OCI-LY3 (cell line): ENCODE measurements around the gene BBOX1.

Experiments
- H2AFZ ChIP-seq: fragments of 200-600, 300-600 bp; shearing (Covaris generic); 2 replicates; pipeline ENCODE4 v1.6.0; 2014; ENCODE audit warnings: antibody characterized with exemption, low read depth, low read length
- H3K27ac ChIP-seq: fragments of 200-600, 300-600 bp; sonication (generic); 2 replicates; pipeline ENCODE4 v1.5.1; 2014; ENCODE audit warnings: mild to moderate bottlenecking, low read length, moderate library complexity, mixed read lengths
- H3K27me3 ChIP-seq: fragments of 200-600, 300-600 bp; sonication (generic); 2 replicates; pipeline ENCODE4 v1.6.1; 2014; ENCODE audit warnings: low read depth, low read length, mixed read lengths
- H3K36me3 ChIP-seq: fragments of 200-600, 300-600 bp; sonication (generic); replicated peaks from 2 replicates; pipeline ENCODE3; 2014; ENCODE audit warnings: low read depth, low read length, mixed read lengths
- H3K4me1 ChIP-seq: fragments of 300-600, 200-600 bp; sonication (generic); 2 replicates; pipeline ENCODE4 v1.6.1; 2014; ENCODE audit warnings: low read length, mixed read lengths
- H3K4me2 ChIP-seq: fragments of 200-600, 300-600 bp; sonication (generic); 2 replicates; pipeline ENCODE4 v1.6.1; 2014; ENCODE audit warnings: low read length, mixed read lengths
- H3K4me3 ChIP-seq: fragments of 300-600, 200-600 bp; sonication (generic); 2 replicates; pipeline ENCODE4 v1.5.1; 2014; ENCODE audit warnings: antibody characterized with exemption, mild to moderate bottlenecking, low read length, moderate library complexity
- H3K79me2 ChIP-seq: fragments of 300-600, 200-600 bp; shearing (Covaris generic); 2 replicates; pipeline ENCODE4 v1.6.1; 2014; ENCODE audit warnings: mild to moderate bottlenecking, low read length, mixed read lengths
- H3K9ac ChIP-seq: fragments of 300-600, 200-600 bp; shearing (Covaris generic); 2 replicates; pipeline ENCODE4 v1.6.0; 2014; ENCODE audit warnings: mild to moderate bottlenecking, low read length, moderate library complexity
- H3K9me3 ChIP-seq: fragments of 200-600, 300-600 bp; shearing (Covaris generic); 2 replicates; pipeline ENCODE4 v1.6.1; 2014; ENCODE audit warnings: low read length, mixed read lengths; ENCODE audit not compliant: insufficient read depth
- H4K20me1 ChIP-seq: fragments of 200-600, 300-600 bp; sonication (generic); 2 replicates; pipeline ENCODE4 v1.6.1; 2016; ENCODE audit warnings: low read length, mixed read lengths; ENCODE audit not compliant: insufficient read depth
- EZH2phosphoT487 ChIP-seq: fragments of 200-600 bp; shearing (Covaris generic); IDR thresholded peaks from 2 replicates; pipeline ENCODE4 v1.6.1; 2018; ENCODE audit warnings: antibody characterized with exemption, mixed run types, low read depth
- TF ChIP-seq, protein P1 (sequence below): fragments of 200-600, 300-600 bp; sonication (generic); IDR thresholded peaks from 2 replicates; pipeline ENCODE4 v1.5.1; 2014; ENCODE audit warnings: antibody characterized with exemption, low read length, low read depth

Gene BBOX1

GRCh38 chr11:27020751-27021150, 19.9 kb upstream of the BBOX1 start:
- Histone ChIP-seq H4K20me1 (no peaks in the 10 kb centered on the region), H3K27me3 (no peaks in the 10 kb centered on the region), H3K4me1 (peaks cover 8% of the 10 kb centered on the region), H3K4me2 (no peak overlapping the region), H3K36me3 (no peaks in the 10 kb centered on the region), H3K9me3 (no peaks in the 10 kb centered on the region), H3K79me2 (no peaks in the 10 kb centered on the region), H2AFZ (no peak overlapping the region), H3K4me3 (no peak overlapping the region), H3K9ac (no peak overlapping the region), H3K27ac (no peak overlapping the region)
- TF ChIP-seq, protein P1, sequence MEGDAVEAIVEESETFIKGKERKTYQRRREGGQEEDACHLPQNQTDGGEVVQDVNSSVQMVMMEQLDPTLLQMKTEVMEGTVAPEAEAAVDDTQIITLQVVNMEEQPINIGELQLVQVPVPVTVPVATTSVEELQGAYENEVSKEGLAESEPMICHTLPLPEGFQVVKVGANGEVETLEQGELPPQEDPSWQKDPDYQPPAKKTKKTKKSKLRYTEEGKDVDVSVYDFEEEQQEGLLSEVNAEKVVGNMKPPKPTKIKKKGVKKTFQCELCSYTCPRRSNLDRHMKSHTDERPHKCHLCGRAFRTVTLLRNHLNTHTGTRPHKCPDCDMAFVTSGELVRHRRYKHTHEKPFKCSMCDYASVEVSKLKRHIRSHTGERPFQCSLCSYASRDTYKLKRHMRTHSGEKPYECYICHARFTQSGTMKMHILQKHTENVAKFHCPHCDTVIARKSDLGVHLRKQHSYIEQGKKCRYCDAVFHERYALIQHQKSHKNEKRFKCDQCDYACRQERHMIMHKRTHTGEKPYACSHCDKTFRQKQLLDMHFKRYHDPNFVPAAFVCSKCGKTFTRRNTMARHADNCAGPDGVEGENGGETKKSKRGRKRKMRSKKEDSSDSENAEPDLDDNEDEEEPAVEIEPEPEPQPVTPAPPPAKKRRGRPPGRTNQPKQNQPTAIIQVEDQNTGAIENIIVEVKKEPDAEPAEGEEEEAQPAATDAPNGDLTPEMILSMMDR = no peak
- TF ChIP-seq EZH2phosphoT487 = no peak

DNA sequence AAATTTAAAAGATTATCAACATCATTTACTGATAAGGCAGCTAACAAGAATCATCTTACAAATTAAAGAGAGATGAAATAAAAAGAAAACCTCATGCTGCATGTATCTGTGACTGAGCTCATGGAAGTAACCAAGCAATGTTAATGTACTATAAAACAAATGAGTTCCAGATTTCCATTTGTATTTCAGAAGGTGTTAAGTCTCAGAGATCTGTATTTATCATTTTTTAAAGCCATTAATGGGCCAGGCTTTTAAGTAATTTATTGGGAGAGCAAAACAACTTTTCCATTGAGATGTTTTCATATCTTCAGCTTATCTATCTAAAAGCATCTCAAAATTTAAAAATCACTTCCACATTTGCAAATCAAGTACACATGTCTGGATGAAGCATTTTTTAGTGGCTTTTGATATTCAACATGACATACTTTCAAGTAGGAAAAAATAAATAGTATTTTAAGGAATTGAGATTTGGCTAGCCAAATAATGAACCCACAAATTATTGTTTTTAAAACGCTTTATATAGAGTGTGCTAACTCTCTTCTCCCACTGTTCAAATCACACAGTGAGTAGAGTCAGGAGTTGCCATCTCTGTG, 17.9 kb upstream of the BBOX1 start:
- Histone ChIP-seq H4K20me1 (no peaks in the 10 kb centered on the region), H3K4me3 (no peak overlapping the region), H3K79me2 (no peaks in the 10 kb centered on the region), H3K27me3 (no peaks in the 10 kb centered on the region), H2AFZ (no peak overlapping the region), H3K4me2 (no peak overlapping the region), H3K27ac (no peak overlapping the region), H3K36me3 (no peaks in the 10 kb centered on the region), H3K9me3 (no peaks in the 10 kb centered on the region), H3K4me1 (peaks cover 8% of the 10 kb centered on the region), H3K9ac (no peak overlapping the region)
- TF ChIP-seq EZH2phosphoT487 = no peak
- TF ChIP-seq, protein P1 = no peak

GRCh38 chr11:27024865-27025264, 15.8 kb upstream of the BBOX1 start:
- Histone ChIP-seq H4K20me1 (no peaks in the 10 kb centered on the region), H3K4me2 (no peak overlapping the region), H2AFZ (no peak overlapping the region), H3K27me3 (no peaks in the 10 kb centered on the region), H3K9ac (no peak overlapping the region), H3K9me3 (no peaks in the 10 kb centered on the region), H3K27ac (no peak overlapping the region), H3K79me2 (no peaks in the 10 kb centered on the region), H3K4me3 (no peak overlapping the region), H3K4me1 (no peaks in the 10 kb centered on the region), H3K36me3 (no peaks in the 10 kb centered on the region)
- TF ChIP-seq, protein P1 = no peak
- TF ChIP-seq EZH2phosphoT487 = no peak

DNA sequence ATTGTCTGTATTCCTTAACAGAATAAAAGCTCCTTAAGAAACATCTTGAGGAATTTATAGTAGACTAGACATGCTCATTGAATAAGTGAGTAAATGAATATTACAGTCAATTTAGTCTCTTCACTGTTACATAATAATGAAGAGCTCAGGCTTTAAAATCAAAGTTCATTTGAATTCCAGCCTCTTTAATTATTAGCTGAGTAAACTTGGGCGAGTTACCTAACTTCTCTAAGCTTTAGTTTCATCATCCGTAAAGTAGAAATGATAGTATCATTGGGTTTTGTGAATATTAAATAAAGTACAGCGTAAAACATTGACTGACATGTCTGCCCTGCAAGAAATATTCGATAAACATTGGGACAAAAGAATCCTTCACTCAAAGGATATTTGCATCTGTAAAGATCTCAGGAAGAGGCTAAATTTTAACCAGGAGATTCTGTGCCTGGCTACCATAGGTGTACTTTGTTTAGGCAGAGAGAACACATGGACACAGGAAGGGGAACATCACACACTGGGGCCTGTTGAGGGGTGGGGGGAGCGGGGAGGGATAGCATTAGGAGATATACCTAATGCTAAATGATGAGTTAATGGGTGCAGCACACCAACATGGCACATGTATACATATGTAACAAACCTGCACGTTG, 15.2 kb upstream of the BBOX1 start:
- Histone ChIP-seq H3K4me3 (no peak overlapping the region), H3K27ac (no peak overlapping the region), H2AFZ (no peak overlapping the region), H3K36me3 (no peaks in the 10 kb centered on the region), H3K4me1 (no peaks in the 10 kb centered on the region), H3K27me3 (no peaks in the 10 kb centered on the region), H3K9me3 (no peaks in the 10 kb centered on the region), H3K4me2 (no peak overlapping the region), H3K79me2 (no peaks in the 10 kb centered on the region), H3K9ac (no peak overlapping the region), H4K20me1 (no peaks in the 10 kb centered on the region)
- TF ChIP-seq EZH2phosphoT487 = no peak
- TF ChIP-seq, protein P1 = no peak
